HG02973 (cell line): Measurements from ENCODE around the gene ZC4H2.
"Not testable (repeated sequence)": the region's sequence is repeated elsewhere in the genome, so short reads cannot be mapped to it uniquely, and the experiment has no call there.

Experiments used
- ATAC-seq: cut with Tn5 transposase; IDR thresholded peaks from one replicate; pipeline ENCODE4 v1.9.1; 2021; ENCODE audit warnings: moderate library complexity; ENCODE audit not compliant: unreplicated experiment

ZC4H2 gene, protein sequence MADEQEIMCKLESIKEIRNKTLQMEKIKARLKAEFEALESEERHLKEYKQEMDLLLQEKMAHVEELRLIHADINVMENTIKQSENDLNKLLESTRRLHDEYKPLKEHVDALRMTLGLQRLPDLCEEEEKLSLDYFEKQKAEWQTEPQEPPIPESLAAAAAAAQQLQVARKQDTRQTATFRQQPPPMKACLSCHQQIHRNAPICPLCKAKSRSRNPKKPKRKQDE

GRCh38 chrX:64975989-64976672 lies at the start of gene ZC4H2:
ZC4H2 (minus strand) TSS chrX:64976450; CDS start chrX:64976377, 73 bp downstream.
- ATAC-seq = peak; percentile 99

DNA sequence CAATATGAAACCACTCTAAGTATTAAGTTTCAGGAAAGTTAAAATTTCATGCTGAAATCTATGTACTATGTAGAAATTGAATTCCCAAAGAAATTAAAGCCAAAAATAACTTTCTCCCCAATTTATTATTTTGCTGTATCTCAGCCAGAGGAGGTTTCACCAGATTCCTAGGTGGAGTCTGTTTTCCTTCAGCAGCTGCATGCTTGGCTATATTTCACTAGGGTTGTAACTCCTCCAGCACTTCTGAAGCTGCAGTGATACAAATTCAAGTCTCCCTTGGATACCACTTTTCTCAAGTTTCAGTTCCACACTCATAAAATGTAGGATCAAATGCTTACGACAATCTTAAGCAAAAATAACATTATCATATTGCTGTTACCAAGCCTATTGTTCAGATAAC lies 41.2 kb upstream of the ZC4H2 start:
- ATAC-seq = no peak

- ATAC-seq = no peak
Measured at GRCh38 chrX:65014230-65014629, 38.0 kb upstream of the ZC4H2 start.

DNA sequence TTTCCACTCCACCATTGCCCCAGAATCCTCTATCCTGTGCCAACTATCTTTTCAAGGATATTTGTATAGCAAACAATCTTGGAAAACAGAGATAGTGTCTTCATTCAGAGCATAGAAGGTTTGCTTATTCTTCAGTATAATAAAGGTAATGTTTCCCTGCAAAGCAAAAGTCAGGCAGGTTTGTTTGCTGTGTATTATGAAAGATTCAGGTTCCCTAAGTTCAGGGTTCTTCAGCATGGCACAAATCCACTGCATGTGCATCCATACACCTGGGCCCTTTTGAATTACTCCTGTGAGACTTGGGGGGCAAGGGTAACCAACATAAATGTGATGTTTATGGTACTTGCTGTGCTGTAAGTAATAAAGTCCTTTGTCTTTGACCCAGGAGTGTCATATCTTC lies 33.2 kb upstream of the ZC4H2 start:
- no peak for ATAC-seq

DNA sequence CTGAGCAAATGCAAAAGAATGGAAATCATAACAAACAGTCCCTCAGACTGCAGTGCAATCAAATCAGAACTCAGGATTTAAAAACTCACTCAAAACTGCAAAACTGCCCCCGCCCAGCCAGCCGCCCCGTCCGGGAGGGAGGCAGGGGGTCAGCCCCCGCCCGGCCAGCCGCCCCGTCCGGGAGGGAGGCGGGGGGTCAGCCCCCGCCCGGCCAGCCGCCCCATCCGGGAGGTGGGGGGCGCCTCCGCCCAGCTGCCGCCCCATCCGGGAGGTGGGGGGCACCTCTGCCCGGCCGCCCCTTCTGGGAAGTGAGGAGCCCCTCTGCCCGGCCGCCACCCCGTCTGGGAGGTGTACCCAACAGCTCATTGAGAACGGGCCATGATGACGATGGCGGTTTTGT lies 26.0 kb upstream of the ZC4H2 start:
- not testable (repeated sequence) for ATAC-seq

- no peak for ATAC-seq
Measured at GRCh38 chrX:64996805-64997204, 20.6 kb upstream of the ZC4H2 start.

- no peak for ATAC-seq
Measured at GRCh38 chrX:64994131-64994798, 18.0 kb upstream of the ZC4H2 start.

- ATAC-seq = no peak
Measured at GRCh38 chrX:64977830-64978229, 1.6 kb upstream of the ZC4H2 start.

DNA sequence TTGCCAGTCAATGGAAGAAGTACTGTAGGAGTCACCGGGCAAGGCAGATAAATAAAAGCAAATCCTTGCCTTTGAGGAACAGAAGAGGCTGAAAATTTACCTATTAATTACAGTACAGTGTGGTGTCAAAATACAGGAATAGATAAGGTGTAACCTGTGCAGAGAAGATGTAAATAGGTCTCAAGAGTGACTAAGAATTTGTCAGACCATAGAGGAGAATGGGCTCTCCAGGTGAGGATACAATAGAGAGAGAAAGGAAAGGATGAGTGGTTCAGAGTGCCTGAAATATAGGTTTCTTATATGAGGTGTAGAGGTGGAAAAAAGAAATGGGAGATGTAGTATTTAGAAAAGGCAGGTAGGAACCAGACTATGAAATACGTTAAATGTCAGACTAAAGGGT lies 801 bp upstream of the ZC4H2 start:
- ATAC-seq = no peak

- ATAC-seq = peak; percentile 7
Measured at GRCh38 chrX:64976673-64977040, 407 bp upstream of the ZC4H2 start.

DNA sequence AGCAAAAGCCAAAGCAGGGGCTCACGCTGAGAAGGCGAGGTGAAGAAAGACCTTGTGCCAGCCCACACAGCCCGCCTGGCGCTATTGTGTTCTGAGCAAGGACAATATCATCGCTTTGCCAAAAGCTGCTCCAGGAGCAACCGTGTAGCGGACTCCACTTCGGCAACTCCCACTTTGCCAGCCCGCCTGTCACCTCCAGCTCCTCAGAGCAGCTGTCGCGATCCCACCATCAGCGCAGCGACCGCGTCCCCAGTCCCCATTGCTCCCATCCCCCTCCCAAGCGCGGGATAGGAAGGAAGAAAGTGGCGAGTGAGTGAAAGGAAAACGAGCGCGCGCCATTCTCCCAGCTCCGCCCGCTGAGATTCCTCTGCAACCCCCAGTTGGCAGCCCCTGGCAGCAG lies 759 bp downstream of the ZC4H2 start:
- ATAC-seq = no peak

DNA sequence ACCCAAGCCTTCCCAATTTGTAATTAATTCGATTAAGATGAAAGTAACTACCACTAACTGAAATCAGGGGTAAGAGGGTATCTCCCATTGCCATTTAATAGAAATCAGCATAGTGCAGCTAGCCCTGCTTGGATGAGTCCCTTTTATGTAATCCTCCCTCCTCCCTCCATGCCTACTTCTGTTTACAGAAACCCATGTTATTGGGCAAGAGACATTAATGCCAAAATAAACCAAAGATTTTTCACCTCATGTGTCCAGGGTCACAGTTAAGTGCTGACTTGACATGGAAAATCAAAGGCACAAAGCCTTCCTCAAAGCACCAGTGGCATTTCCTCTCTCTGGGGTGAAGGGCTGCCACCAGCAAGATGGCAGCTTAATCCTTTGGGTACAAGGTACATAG lies 50.8 kb downstream of the ZC4H2 start:
- ATAC-seq = no peak

DNA sequence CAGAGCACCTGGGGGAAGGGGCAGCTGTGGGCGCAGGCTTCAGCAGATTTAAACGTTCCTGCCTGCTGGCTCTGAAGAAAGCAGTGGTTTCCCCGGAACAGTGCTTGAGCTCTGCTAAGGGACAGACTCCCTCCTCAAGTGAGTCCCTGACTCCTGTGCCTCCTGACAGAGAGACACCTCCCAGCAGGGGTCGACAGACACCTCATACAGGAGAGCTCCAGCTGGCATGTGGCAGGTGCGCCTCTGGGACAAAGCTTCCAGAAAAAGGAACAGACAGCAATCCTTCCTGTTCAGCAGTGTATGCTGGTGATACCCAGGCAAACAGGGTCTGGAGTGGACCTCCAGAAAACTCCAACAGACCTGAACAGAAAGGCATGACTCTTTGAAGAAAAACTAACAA lies 68.1 kb downstream of the ZC4H2 start:
- no peak for ATAC-seq

GRCh38 chrX:64894454-64895038 lies 81.7 kb downstream of the ZC4H2 start:
- no peak for ATAC-seq

DNA sequence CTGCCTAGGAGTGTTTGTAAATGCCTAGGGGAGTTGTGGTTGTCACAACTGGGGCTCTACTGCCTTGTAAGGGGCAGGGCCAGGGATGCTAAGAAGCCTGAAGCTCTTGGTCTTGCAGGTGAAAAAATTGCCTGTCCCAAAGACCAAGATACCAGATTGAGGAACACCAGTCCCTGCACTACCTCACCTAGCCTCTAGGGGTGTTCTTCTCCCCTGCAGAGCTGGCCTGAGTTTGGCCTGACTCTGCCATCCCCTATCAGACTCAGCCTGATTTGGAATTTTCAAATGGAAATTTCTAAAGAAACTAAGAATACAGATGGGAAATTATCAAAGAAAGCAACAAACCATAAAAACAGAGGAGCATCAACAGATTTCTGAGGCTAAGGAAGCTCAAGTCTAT lies 90.4 kb downstream of the ZC4H2 start:
- ATAC-seq = no peak

DNA sequence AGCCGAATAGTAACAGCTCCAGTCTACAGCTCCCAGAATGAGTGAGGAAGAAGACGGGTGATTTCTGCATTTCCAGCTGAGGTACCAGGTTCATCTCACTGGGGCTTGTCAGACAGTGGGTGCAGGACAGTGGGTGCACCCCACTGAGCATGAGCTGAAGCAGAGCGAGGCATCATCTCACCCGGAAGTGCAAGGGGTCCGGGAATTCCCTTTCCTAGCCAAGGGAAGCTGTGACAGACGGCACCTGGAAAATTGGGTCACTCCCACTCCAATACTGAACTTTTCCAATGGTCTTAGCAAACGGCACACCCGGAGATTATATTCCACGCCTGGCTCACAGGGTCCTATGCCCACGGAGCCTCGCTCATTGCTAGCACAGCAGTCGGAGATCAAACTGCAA lies 97.5 kb downstream of the ZC4H2 start:
- ATAC-seq = not testable (repeated sequence)

GRCh38 chrX:64867217-64867616 lies 109.0 kb downstream of the ZC4H2 start:
- ATAC-seq = no peak
